OCI-LY7 (cell line): ENCODE measurements around the gene WASF2. TPM values are rescaled to one million over a fixed set of nuclear protein-coding genes. Genes with fewer than 3 reads are reported as not detected.
"Not testable (repeated sequence)": the region's sequence is repeated elsewhere in the genome, so short reads cannot be mapped to it uniquely, and the experiment has no call there.

Source experiments
- Bru-seq: library from RNA; stranded (reverse); fragments of 400-500 nt; gene quantifications from one replicate; lab custom pipeline; 2021; lab: Mats Ljungman, UMichigan
- BruChase-seq, 2 experiments: library from RNA; stranded (reverse); fragments of 400-500 nt; gene quantifications; one replicate each; lab custom pipeline; 2021; lab: Mats Ljungman, UMichigan
- BruUV-seq: library from RNA; stranded (reverse); fragments of 400-500 nt; replicated peaks from 2 replicates; lab custom pipeline; 2021; lab: Mats Ljungman, UMichigan
- CTCF ChIA-PET: fragments of 300-600 bp; sonication (Branson Sonifier 250); formaldehyde crosslinking; loops from one replicate; lab custom pipeline; 2022; ENCODE audit warnings: antibody characterized with exemption; ENCODE audit not compliant: unreplicated experiment; lab: Charles Lee
- POLR2A ChIA-PET: fragments of 300-600 bp; sonication (Branson Sonifier 250); formaldehyde crosslinking; loops from one replicate; lab custom pipeline; 2022; ENCODE audit warnings: antibody characterized with exemption; lab: Charles Lee
- DNase-seq: peaks from one replicate; pipeline ENCODE4 v3.0.0-alpha.2; 2015; ENCODE audit warnings: low spot score
- H2AFZ ChIP-seq: fragments of 200-600 bp; sonication (generic), shearing (Covaris generic); 2 replicates; pipeline ENCODE4 v1.6.1; 2014; ENCODE audit warnings: mild to moderate bottlenecking, antibody characterized with exemption, low read length, moderate library complexity
- H3K27ac ChIP-seq: fragments of 200-600 bp; sonication (generic); 2 replicates; pipeline ENCODE4 v1.5.1; 2014; ENCODE audit warnings: mixed run types, low read depth, mild to moderate bottlenecking, moderate library complexity, low read length, inconsistent platforms; ENCODE audit not compliant: poor library complexity, severe bottlenecking
- H3K36me3 ChIP-seq: fragments of 200-600 bp; sonication (generic); 2 replicates; pipeline ENCODE4 v1.6.1; 2014; ENCODE audit warnings: mild to moderate bottlenecking, antibody characterized with exemption, low read length, moderate library complexity, mixed read lengths; ENCODE audit not compliant: insufficient read depth
- H3K4me1 ChIP-seq: fragments of 200-600 bp; sonication (generic); 2 replicates; pipeline ENCODE4 v1.5.1; 2014; ENCODE audit warnings: mild to moderate bottlenecking, low read length; ENCODE audit not compliant: insufficient read depth, poor library complexity, severe bottlenecking
- H3K4me2 ChIP-seq: fragments of 200-600 bp; sonication (generic); 2 replicates; pipeline ENCODE4 v1.6.1; 2014; ENCODE audit warnings: mild to moderate bottlenecking, low read length
- H3K4me3 ChIP-seq: fragments of 200-600 bp; sonication (generic); 2 replicates; pipeline ENCODE4 v1.5.1; 2014; ENCODE audit warnings: mild to moderate bottlenecking, low read depth, low read length; ENCODE audit not compliant: poor library complexity, severe bottlenecking
- H3K79me2 ChIP-seq: fragments of 200-600 bp; sonication (generic); 2 replicates; pipeline ENCODE4 v1.6.1; 2016; ENCODE audit warnings: low read depth, mild to moderate bottlenecking, low read length, moderate library complexity, mixed read lengths; ENCODE audit not compliant: insufficient read depth
- H3K9me2 ChIP-seq: fragments of 200-600 bp; sonication (generic); 2 replicates; pipeline ENCODE4 v1.6.1; 2016; ENCODE audit warnings: mild to moderate bottlenecking, low read length, mixed read lengths; ENCODE audit not compliant: insufficient read depth
- H3K9me3 ChIP-seq: fragments of 200-600 bp; sonication (generic); 2 replicates; pipeline ENCODE4 v1.6.1; 2014; ENCODE audit warnings: mild to moderate bottlenecking, mixed run types, low read length, mixed read lengths
- H4K20me1 ChIP-seq: fragments of 200-600 bp; sonication (generic); 2 replicates; pipeline ENCODE4 v1.6.1; 2014; ENCODE audit warnings: mild to moderate bottlenecking, antibody characterized with exemption, low read length, moderate library complexity, mixed read lengths; ENCODE audit not compliant: insufficient read depth
- EZH2phosphoT487 ChIP-seq: fragments of 200-600 bp; sonication (generic); IDR thresholded peaks from 2 replicates; pipeline ENCODE4 v1.6.1; 2018; ENCODE audit warnings: low read depth, borderline replicate concordance, mild to moderate bottlenecking, mixed run types, antibody characterized with exemption, low read length, moderate library complexity, mixed read lengths
- intact Hi-C: fragments of 100-400 bp; cut with micrococcal nuclease; formaldehyde crosslinking; loops from one replicate; pipeline ENCODE4 v1.10.0; 2022; ENCODE audit not compliant: unreplicated experiment
- long read RNA-seq: library from polyadenylated mRNA; stranded (forward); transcript quantifications from one replicate; pipeline ENCODE4 v2.0.0, GENCODE V29; 2022
- total RNA-seq, 2 experiments: library from RNA; depleted of rRNA in 1 of 2; stranded (reverse); fragments of >200 nt in 1 of 2; shearing (Covaris generic) in 1 of 2; gene quantifications; 2 replicates each; pipeline ENCODE4 v1.2.3, GENCODE V29; 2014 to 2022
- TF ChIP-seq, protein P1 (sequence below): fragments of 200-600 bp; sonication (generic); conservative IDR thresholded peaks from 2 replicates; pipeline ENCODE4 v1.5.1; 2014; ENCODE audit warnings: mild to moderate bottlenecking, antibody characterized with exemption, low read length, moderate library complexity, mixed read lengths

WASF2 gene, protein sequence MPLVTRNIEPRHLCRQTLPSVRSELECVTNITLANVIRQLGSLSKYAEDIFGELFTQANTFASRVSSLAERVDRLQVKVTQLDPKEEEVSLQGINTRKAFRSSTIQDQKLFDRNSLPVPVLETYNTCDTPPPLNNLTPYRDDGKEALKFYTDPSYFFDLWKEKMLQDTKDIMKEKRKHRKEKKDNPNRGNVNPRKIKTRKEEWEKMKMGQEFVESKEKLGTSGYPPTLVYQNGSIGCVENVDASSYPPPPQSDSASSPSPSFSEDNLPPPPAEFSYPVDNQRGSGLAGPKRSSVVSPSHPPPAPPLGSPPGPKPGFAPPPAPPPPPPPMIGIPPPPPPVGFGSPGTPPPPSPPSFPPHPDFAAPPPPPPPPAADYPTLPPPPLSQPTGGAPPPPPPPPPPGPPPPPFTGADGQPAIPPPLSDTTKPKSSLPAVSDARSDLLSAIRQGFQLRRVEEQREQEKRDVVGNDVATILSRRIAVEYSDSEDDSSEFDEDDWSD
- total RNA-seq (2014; rRNA removed; shearing (Covaris generic)) = 25.1 and 26.9 TPM in 2 replicates
- 106 and 110 TPM in 2 replicates for total RNA-seq (2022)
- percentile 84 among the genes with signal in this experiment for Bru-seq, nascent RNA
- BruChase-seq, experiment 1, labeled RNA remaining after a 6-hour chase = percentile 89 among the genes with signal in this experiment
- BruChase-seq, experiment 2, labeled RNA remaining after a 2-hour chase = percentile 86 among the genes with signal in this experiment
- long read RNA-seq, full-length matches to known transcripts = 100 of 152 reads
- long read RNA-seq, partial matches to known transcripts = 14 of 152 reads
- long read RNA-seq, other reads (novel, unspliced or antisense) = 38 of 152 reads

DNA sequence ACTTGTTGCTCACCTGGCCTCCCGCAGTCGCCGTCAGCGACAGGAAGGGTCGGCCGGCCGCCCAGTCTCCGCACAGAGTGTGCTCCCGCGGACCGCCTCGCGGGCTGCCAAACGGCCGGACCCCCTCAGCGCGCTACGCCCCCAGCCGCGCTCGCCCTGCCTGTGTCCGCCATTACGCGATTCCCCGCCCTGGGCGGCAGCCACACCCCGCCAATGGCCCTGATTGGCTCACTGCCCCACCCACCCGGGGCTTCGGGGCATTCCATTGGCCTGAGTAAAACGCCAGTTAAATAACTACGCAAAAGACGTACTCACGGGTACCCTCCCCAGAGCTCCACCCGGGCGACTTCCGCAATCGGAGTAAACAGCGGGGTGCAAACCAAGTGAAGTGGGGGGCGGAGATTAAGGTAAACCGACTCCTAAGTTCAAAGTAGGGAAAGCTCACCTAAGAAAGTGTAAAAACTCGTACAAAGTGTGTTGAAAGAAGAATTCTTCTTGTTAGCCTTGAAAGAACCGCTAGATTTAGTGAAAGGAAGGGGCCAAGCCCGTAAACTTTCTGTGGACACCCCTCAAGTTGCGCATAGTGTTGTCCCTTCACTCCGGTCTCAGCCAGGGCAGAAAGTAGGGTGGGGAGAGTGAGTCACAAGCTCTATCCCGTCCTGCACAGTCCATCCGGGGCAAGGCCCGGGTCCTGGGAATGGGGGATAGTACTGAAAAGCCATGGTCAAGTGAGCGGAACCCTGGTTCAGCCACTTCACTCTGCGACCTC is at the start of gene WASF2:
WASF2 (minus strand) TSS at position 195 of the 769 bp plus-strand sequence. CDS start 61,277 bp downstream, outside the sequence.
- ChIA-PET POLR2A (interaction anchor here (0.8 to 1.9 kb wide), 9 partner anchors 8 to 124 kb away, joined by 3 to 9 read pairs (median 4); no protein-coding TSS in a partner anchor), CTCF (interaction anchor here (0.7 to 0.8 kb wide), 2 partner anchors 66 to 87 kb away, joined by 3 read pairs; no protein-coding TSS in a partner anchor)
- H3K36me3 ChIP-seq = peaks cover 9% of the 10 kb centered on the region
- H3K4me1 ChIP-seq = peaks cover 45% of the 10 kb centered on the region
- H4K20me1 ChIP-seq = no peaks in the 10 kb centered on the region; the same call in 1 of the 2 replicates
- peak; percentile 100 for DNase-seq
- H2AFZ ChIP-seq = peak within 1 kb of the TSS; percentile 48
- H3K9me3 ChIP-seq = no peaks in the 10 kb centered on the region
- peak within 1 kb of the TSS; percentile 95 for H3K4me3 ChIP-seq
- H3K4me2 ChIP-seq = peak within 1 kb of the TSS; percentile 87
- BruUV-seq = no TSS peak
- H3K9me2 ChIP-seq = no peaks in the 10 kb centered on the region
- peaks cover 45% of the 10 kb centered on the region for H3K79me2 ChIP-seq
- TF ChIP-seq, protein P1, sequence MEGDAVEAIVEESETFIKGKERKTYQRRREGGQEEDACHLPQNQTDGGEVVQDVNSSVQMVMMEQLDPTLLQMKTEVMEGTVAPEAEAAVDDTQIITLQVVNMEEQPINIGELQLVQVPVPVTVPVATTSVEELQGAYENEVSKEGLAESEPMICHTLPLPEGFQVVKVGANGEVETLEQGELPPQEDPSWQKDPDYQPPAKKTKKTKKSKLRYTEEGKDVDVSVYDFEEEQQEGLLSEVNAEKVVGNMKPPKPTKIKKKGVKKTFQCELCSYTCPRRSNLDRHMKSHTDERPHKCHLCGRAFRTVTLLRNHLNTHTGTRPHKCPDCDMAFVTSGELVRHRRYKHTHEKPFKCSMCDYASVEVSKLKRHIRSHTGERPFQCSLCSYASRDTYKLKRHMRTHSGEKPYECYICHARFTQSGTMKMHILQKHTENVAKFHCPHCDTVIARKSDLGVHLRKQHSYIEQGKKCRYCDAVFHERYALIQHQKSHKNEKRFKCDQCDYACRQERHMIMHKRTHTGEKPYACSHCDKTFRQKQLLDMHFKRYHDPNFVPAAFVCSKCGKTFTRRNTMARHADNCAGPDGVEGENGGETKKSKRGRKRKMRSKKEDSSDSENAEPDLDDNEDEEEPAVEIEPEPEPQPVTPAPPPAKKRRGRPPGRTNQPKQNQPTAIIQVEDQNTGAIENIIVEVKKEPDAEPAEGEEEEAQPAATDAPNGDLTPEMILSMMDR = no peak
- TF ChIP-seq EZH2phosphoT487 = no peak
- peak within 1 kb of the TSS; percentile 76 for H3K27ac ChIP-seq
- intact Hi-C loops = loop anchor here (2.0 kb wide), 2 partner anchors 35 to 73 kb away; no protein-coding TSS in a partner anchor

DNA sequence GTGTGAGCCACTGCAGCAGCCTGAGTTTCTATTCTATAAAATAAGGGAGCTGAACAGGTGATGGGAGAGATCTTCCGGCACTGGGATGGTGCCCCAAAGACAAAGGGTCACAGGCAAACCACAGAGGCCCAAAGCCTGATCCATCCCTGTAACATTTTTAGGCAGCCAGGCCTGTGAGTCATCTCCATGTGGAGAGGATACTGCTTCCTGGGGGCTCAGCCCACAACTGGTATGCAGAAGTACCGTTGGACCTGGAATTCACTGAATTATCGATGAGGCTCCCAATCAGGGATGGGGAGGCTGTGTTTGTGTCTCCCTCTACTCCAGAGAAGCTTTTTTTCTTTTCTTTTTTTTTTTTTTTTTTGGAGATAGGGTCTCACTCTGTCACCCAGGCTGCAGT is 48.8 kb upstream of the WASF2 start:
- H3K4me2 ChIP-seq = no peak overlapping the region
- intact Hi-C loops = no loop called here

DNA sequence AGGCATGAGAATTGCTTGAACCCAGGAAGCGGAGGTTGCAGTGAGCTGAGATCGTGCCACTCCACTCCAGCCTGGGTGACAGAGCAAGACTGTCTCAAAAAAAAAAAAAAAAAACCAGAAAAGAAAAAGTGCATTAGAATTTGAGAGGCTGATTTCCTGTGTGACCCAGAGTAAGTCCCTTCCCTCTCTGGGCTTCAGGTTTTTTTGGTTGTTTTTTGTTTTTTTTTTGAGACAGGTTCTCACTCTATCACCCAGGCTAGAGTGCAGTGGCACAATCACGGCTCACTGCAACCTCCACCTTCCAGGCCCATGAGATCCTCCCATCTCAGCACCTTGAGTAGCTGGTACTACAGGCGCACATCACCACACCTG is 48.3 kb upstream of the WASF2 start:
- DNase-seq, H3K4me1 ChIP-seq, H3K4me3 ChIP-seq, H3K9me3 ChIP-seq, CTCF ChIA-PET, H3K79me2 ChIP-seq, H3K27ac ChIP-seq, H3K4me2 ChIP-seq, H3K36me3 ChIP-seq, H4K20me1 ChIP-seq, BruUV-seq, H2AFZ ChIP-seq, H3K9me2 ChIP-seq, intact Hi-C loops: not testable (repeated sequence)
- POLR2A ChIA-PET = interaction anchor here (0.7 kb wide), 3 partner anchors 8 to 258 kb away, joined by 3 to 4 read pairs (median 4); no protein-coding TSS in a partner anchor

More for the DNA sequence above, 48.8 kb upstream of the WASF2 start:
- ChIA-PET POLR2A (interaction anchor here (0.7 kb wide), 1 partner anchor 257 kb away, joined by 3 read pairs; no protein-coding TSS in a partner anchor), CTCF (no interaction called here)
- no peaks in the 10 kb centered on the region for H3K4me1 ChIP-seq
- H3K27ac ChIP-seq = no peak overlapping the region
- DNase-seq = no peak
- no TSS peak for BruUV-seq
- H3K4me3 ChIP-seq = no peak overlapping the region
- TF ChIP-seq EZH2phosphoT487 = no peak
- TF ChIP-seq, protein P1 = no peak
- no peaks in the 10 kb centered on the region for H3K79me2 ChIP-seq
- H4K20me1 ChIP-seq = no peaks in the 10 kb centered on the region
- no peaks in the 10 kb centered on the region for H3K9me3 ChIP-seq
- H2AFZ ChIP-seq = no peak overlapping the region
- H3K9me2 ChIP-seq = no peaks in the 10 kb centered on the region
- H3K36me3 ChIP-seq = no peaks in the 10 kb centered on the region
